OCI-LY1 (cell line): ENCODE results near the gene FATE1.

Source experiments
- H2AFZ ChIP-seq: fragments of 200-600 bp; sonication (generic), shearing (Covaris generic); 2 replicates; pipeline ENCODE4 v1.6.0; 2014; ENCODE audit warnings: antibody characterized with exemption, mild to moderate bottlenecking, low read length
- H3F3A ChIP-seq: fragments of 200-600 bp; sonication (generic), shearing (Covaris generic); 2 replicates; pipeline ENCODE4 v1.6.0; 2014; ENCODE audit warnings: mild to moderate bottlenecking, antibody characterized with exemption, low read length, moderate library complexity; ENCODE audit not compliant: insufficient read depth
- H3K27ac ChIP-seq: fragments of 200-600 bp; sonication (generic); 2 replicates; pipeline ENCODE4 v1.5.1; 2014; ENCODE audit warnings: low read length, mixed run types, mild to moderate bottlenecking, low read depth; ENCODE audit not compliant: poor library complexity, severe bottlenecking
- H3K27me3 ChIP-seq: fragments of 200-600 bp; sonication (generic); 2 replicates; pipeline ENCODE4 v1.6.0; 2014; ENCODE audit warnings: antibody characterized with exemption, mild to moderate bottlenecking, low read length, moderate library complexity; ENCODE audit not compliant: insufficient read depth
- H3K36me3 ChIP-seq: fragments of 200-600 bp; sonication (generic); 2 replicates; pipeline ENCODE4 v1.6.1; 2014; ENCODE audit warnings: mild to moderate bottlenecking, antibody characterized with exemption, low read length, moderate library complexity, mixed read lengths; ENCODE audit not compliant: insufficient read depth
- H3K4me1 ChIP-seq: fragments of 200-600 bp; sonication (generic); 2 replicates; pipeline ENCODE4 v1.5.1; 2014; ENCODE audit warnings: mild to moderate bottlenecking, low read length, moderate library complexity; ENCODE audit not compliant: insufficient read depth, severe bottlenecking
- H3K4me2 ChIP-seq: fragments of 200-600 bp; sonication (generic), shearing (Covaris generic); 2 replicates; pipeline ENCODE4 v1.6.1; 2014; ENCODE audit warnings: low read length
- H3K4me3 ChIP-seq: fragments of 200-600 bp; sonication (generic); 2 replicates; pipeline ENCODE4 v1.5.1; 2014; ENCODE audit warnings: low read length, low read depth, mild to moderate bottlenecking, mixed read lengths; ENCODE audit not compliant: poor library complexity, severe bottlenecking
- H3K79me2 ChIP-seq: fragments of 200-600 bp; shearing (Covaris generic); 2 replicates; pipeline ENCODE4 v1.6.1; 2016; ENCODE audit warnings: mixed run types, low read length, mixed read lengths; ENCODE audit not compliant: insufficient read depth
- H3K9ac ChIP-seq: fragments of 200-600 bp; sonication (generic), shearing (Covaris generic); 2 replicates; pipeline ENCODE4 v1.6.1; 2014; ENCODE audit warnings: mild to moderate bottlenecking, low read length, mixed read lengths
- H3K9me2 ChIP-seq: fragments of 200-600 bp; sonication (generic), shearing (Covaris generic); 2 replicates; pipeline ENCODE4 v1.6.1; 2014; ENCODE audit warnings: low read depth, mild to moderate bottlenecking, low read length, mixed read lengths
- H3K9me3 ChIP-seq: fragments of 200-600 bp; shearing (Covaris generic); 2 replicates; pipeline ENCODE4 v1.6.1; 2014; ENCODE audit warnings: low read length, mixed read lengths
- H4K20me1 ChIP-seq: fragments of 200-600 bp; sonication (generic), shearing (Covaris generic); 2 replicates; pipeline ENCODE4 v1.6.0; 2016; ENCODE audit warnings: mild to moderate bottlenecking, low read length; ENCODE audit not compliant: insufficient read depth
- CTCF ChIP-seq: fragments of 200-600 bp; sonication (generic), shearing (Covaris generic); IDR thresholded peaks from 2 replicates; pipeline ENCODE4 v1.5.1; 2017; ENCODE audit warnings: mild to moderate bottlenecking, antibody characterized with exemption, low read length, moderate library complexity, mixed read lengths
- EZH2 ChIP-seq: fragments of 200-600 bp; sonication (generic), shearing (Covaris generic); IDR thresholded peaks from 2 replicates; pipeline ENCODE4 v1.8.0; 2017; ENCODE audit warnings: borderline replicate concordance, mixed run types, mild to moderate bottlenecking, antibody characterized with exemption, low read length, moderate library complexity, mixed read lengths

Gene FATE1

GRCh38 chrX:151737494-151737893, 21.7 kb downstream of the FATE1 start:
- H2AFZ ChIP-seq: no peak overlapping the region
- H3K4me3 ChIP-seq: no peak overlapping the region
- no peak overlapping the region for H3K9ac ChIP-seq
- H3K9me3 ChIP-seq: no peaks in the 10 kb centered on the region
- no peak overlapping the region for H3K4me2 ChIP-seq
- no peaks in the 10 kb centered on the region for H3K79me2 ChIP-seq
- H3K27me3 ChIP-seq: no peaks in the 10 kb centered on the region
- H3K9me2 ChIP-seq: no peaks in the 10 kb centered on the region
- no peaks in the 10 kb centered on the region for H4K20me1 ChIP-seq
- TF ChIP-seq CTCF: no peak
- no peak for TF ChIP-seq EZH2
- H3K27ac ChIP-seq: no peak overlapping the region
- H3K4me1 ChIP-seq: no peaks in the 10 kb centered on the region
- no peaks in the 10 kb centered on the region for H3F3A ChIP-seq
- no peaks in the 10 kb centered on the region for H3K36me3 ChIP-seq

GRCh38 chrX:151738751-151739150, 22.9 kb downstream of the FATE1 start:
- no peaks in the 10 kb centered on the region for H3F3A ChIP-seq
- H3K4me1 ChIP-seq: no peaks in the 10 kb centered on the region
- H3K27ac ChIP-seq: no peak overlapping the region
- H3K36me3 ChIP-seq: no peaks in the 10 kb centered on the region
- H3K27me3 ChIP-seq: no peaks in the 10 kb centered on the region
- no peak for TF ChIP-seq EZH2
- TF ChIP-seq CTCF: no peak
- H3K4me2 ChIP-seq: no peak overlapping the region
- H4K20me1 ChIP-seq: no peaks in the 10 kb centered on the region
- no peaks in the 10 kb centered on the region for H3K9me3 ChIP-seq
- no peak overlapping the region for H2AFZ ChIP-seq
- H3K9me2 ChIP-seq: no peaks in the 10 kb centered on the region
- H3K4me3 ChIP-seq: no peak overlapping the region
- H3K79me2 ChIP-seq: no peaks in the 10 kb centered on the region
- no peak overlapping the region for H3K9ac ChIP-seq

- no peaks in the 10 kb centered on the region for H3F3A ChIP-seq
- no peaks in the 10 kb centered on the region for H4K20me1 ChIP-seq
- H3K4me3 ChIP-seq: no peak overlapping the region
- no peaks in the 10 kb centered on the region for H3K9me2 ChIP-seq
- H3K9me3 ChIP-seq: no peaks in the 10 kb centered on the region
- no peaks in the 10 kb centered on the region for H3K4me1 ChIP-seq
- no peak overlapping the region for H3K4me2 ChIP-seq
- no peaks in the 10 kb centered on the region for H3K27me3 ChIP-seq
- no peak overlapping the region for H2AFZ ChIP-seq
- no peaks in the 10 kb centered on the region for H3K36me3 ChIP-seq
- no peaks in the 10 kb centered on the region for H3K79me2 ChIP-seq
- H3K9ac ChIP-seq: no peak overlapping the region
- no peak for TF ChIP-seq EZH2
- no peak for TF ChIP-seq CTCF
- no peak overlapping the region for H3K27ac ChIP-seq
These were observed 25.8 kb downstream of the FATE1 start for GRCh38 chrX:151741606-151742005.
